H1 (cell line): ENCODE results near the gene CHCHD6. TPM values are rescaled to one million over a fixed set of nuclear protein-coding genes. Genes with fewer than 3 reads are reported as not detected.

Experiments used
- CTCF ChIA-PET: fragments of 300-600 bp; sonication (Branson Sonifier 250); formaldehyde crosslinking; loops from one replicate; lab custom pipeline; 2021; ENCODE audit not compliant: partially characterized antibody; lab: Charles Lee
- POLR2A ChIA-PET: fragments of 300-600 bp; sonication (Branson Sonifier 250); formaldehyde crosslinking; loops from one replicate; lab custom pipeline; 2021; ENCODE audit warnings: inconsistent platforms; ENCODE audit not compliant: partially characterized antibody; lab: Charles Lee
- DNase-seq, 2 experiments: peaks; one replicate each; pipeline versions ENCODE4 v3.0.0 to v3.0.0-alpha.2; 2010 to 2022; ENCODE audit warnings: low spot score in 2 of 2, low read depth in 1 of 2, mixed read lengths in 1 of 2
- FAIRE-seq: peaks from 2 replicates; lab custom pipeline; 2011; peaks lifted over from hg19 to GRCh38; lab: Jason Lieb, UNC
- H2AFZ ChIP-seq: 2 replicates; pipeline ENCODE4 v1.8.1; 2012; ENCODE audit warnings: low read length, inconsistent platforms
- H2AK5ac ChIP-seq: 2 replicates; pipeline ENCODE4 v1.6.1; 2013; ENCODE audit warnings: low read depth, low read length
- H2BK120ac ChIP-seq: replicated peaks from 2 replicates; pipeline ENCODE3; 2013; ENCODE audit warnings: low read depth, low read length, inconsistent platforms
- H2BK12ac ChIP-seq: 2 replicates; pipeline ENCODE4 v1.6.1; 2013; ENCODE audit warnings: low read depth, low read length
- H2BK15ac ChIP-seq: 2 replicates; pipeline ENCODE4 v1.6.1; 2013; ENCODE audit warnings: low read length
- H2BK20ac ChIP-seq: 2 replicates; pipeline ENCODE4 v1.6.1; 2013; ENCODE audit warnings: low read length
- H2BK5ac ChIP-seq: 2 replicates; pipeline ENCODE4 v1.6.1; 2013; ENCODE audit warnings: low read depth, low read length
- H3K14ac ChIP-seq: 2 replicates; pipeline ENCODE4 v1.6.1; 2013; ENCODE audit warnings: inconsistent platforms; ENCODE audit not compliant: insufficient read length
- H3K18ac ChIP-seq: 2 replicates; pipeline ENCODE4 v1.6.1; 2013; ENCODE audit warnings: low read length; ENCODE audit errors: extremely low read depth
- H3K23ac ChIP-seq: 2 replicates; pipeline ENCODE4 v1.6.1; 2013; ENCODE audit warnings: inconsistent platforms; ENCODE audit not compliant: insufficient read length
- H3K23me2 ChIP-seq: 2 replicates; pipeline ENCODE4 v1.6.1; 2013; ENCODE audit warnings: low read depth, low read length
- H3K27ac ChIP-seq: 2 replicates; pipeline ENCODE4 v1.6.1; 2011; ENCODE audit warnings: low read depth, low read length, inconsistent platforms
- H3K27me3 ChIP-seq, 4 experiments: replicated peaks in 1 of 4; 1 replicate in 1 of 4; 2 replicates in 3 of 4; pipeline versions ENCODE4 v1.6.1 to v1.8.1; 2011 to 2013; ENCODE audit warnings: low read length in 3 of 4, mild to moderate bottlenecking in 3 of 4, inconsistent platforms in 2 of 4, mixed read lengths in 2 of 4, moderate library complexity in 1 of 4; ENCODE audit not compliant: control insufficient read depth in 3 of 4, insufficient read depth in 3 of 4; ENCODE audit errors: extremely low read depth in 1 of 4
- H3K36me3 ChIP-seq, 4 experiments: 2 replicates each; pipeline versions ENCODE4 v1.6.1 to v1.8.1; 2011 to 2013; ENCODE audit warnings: mild to moderate bottlenecking in 4 of 4, low read length in 3 of 4, moderate library complexity in 2 of 4, control low read depth in 1 of 4, inconsistent platforms in 1 of 4; ENCODE audit not compliant: insufficient read depth in 4 of 4, control insufficient read depth in 2 of 4
- H3K4ac ChIP-seq: replicated peaks from 2 replicates; pipeline ENCODE3; 2013; ENCODE audit warnings: low read length, low read depth, mixed read lengths, inconsistent platforms; ENCODE audit not compliant: insufficient read length
- H3K4me1 ChIP-seq, 4 experiments: replicated peaks in 1 of 4; 1 replicate in 1 of 4; 2 replicates in 3 of 4; pipeline versions ENCODE4 v1.6.1 to v1.8.1; 2011 to 2013; ENCODE audit warnings: low read length in 3 of 4, inconsistent platforms in 2 of 4, mixed read lengths in 1 of 4; ENCODE audit not compliant: insufficient read depth in 4 of 4, control insufficient read depth in 3 of 4
- H3K4me2 ChIP-seq, 2 experiments: 2 replicates each; pipeline versions ENCODE4 v1.6.1 to v1.8.1; 2011 to 2013; ENCODE audit warnings: low read depth in 2 of 2, low read length in 2 of 2, control low read depth in 1 of 2, inconsistent platforms in 1 of 2, mild to moderate bottlenecking in 1 of 2; ENCODE audit not compliant: insufficient read depth in 1 of 2
- H3K4me3 ChIP-seq, 4 experiments: fragments of 200-600, 300-600 bp in 1 of 4; sonication (generic), shearing (Covaris generic), sonication (Bioruptor Twin) in 1 of 4; 2 replicates each; pipeline versions ENCODE4 v1.5.1 to v1.8.1; 2011 to 2016; ENCODE audit warnings: low read length in 4 of 4, low read depth in 3 of 4, control low read depth in 2 of 4, inconsistent platforms in 2 of 4, mild to moderate bottlenecking in 2 of 4, mixed read lengths in 1 of 4, moderate library complexity in 1 of 4; ENCODE audit not compliant: insufficient read depth in 2 of 4; ENCODE audit errors: extremely low read depth in 1 of 4
- H3K56ac ChIP-seq: replicated peaks from 2 replicates; pipeline ENCODE3; 2013; ENCODE audit warnings: low read depth, mild to moderate bottlenecking, mixed read lengths, low read length, inconsistent platforms; ENCODE audit not compliant: insufficient read length
- H3K79me1 ChIP-seq: 2 replicates; pipeline ENCODE4 v1.6.1; 2013; ENCODE audit warnings: low read depth, low read length, control low read depth
- H3K79me2 ChIP-seq, 2 experiments: 2 replicates each; pipeline versions ENCODE4 v1.6.1 to v1.8.1; 2012 to 2013; ENCODE audit warnings: low read length in 2 of 2, mild to moderate bottlenecking in 2 of 2, inconsistent platforms in 1 of 2; ENCODE audit not compliant: insufficient read depth in 2 of 2, control insufficient read depth in 1 of 2
- H3K9ac ChIP-seq, 4 experiments: replicated peaks in 1 of 4; 1 replicate in 1 of 4; 2 replicates in 3 of 4; pipeline versions ENCODE4 v1.6.1 to v1.8.1; 2011 to 2013; ENCODE audit warnings: low read depth in 3 of 4, low read length in 3 of 4, control low read depth in 2 of 4, mild to moderate bottlenecking in 2 of 4, moderate library complexity in 2 of 4, inconsistent platforms in 1 of 4; ENCODE audit errors: extremely low read depth in 1 of 4
- H3K9me3 ChIP-seq, 2 experiments: 2 replicates each; pipeline versions ENCODE4 v1.6.1 to v1.8.1; 2012 to 2013; ENCODE audit warnings: mild to moderate bottlenecking in 2 of 2, moderate library complexity in 2 of 2, control low read depth in 1 of 2, inconsistent platforms in 1 of 2, low read depth in 1 of 2, low read length in 1 of 2, mixed read lengths in 1 of 2; ENCODE audit not compliant: insufficient read depth in 2 of 2
- H4K20me1 ChIP-seq, 2 experiments: replicated peaks in 1 of 2; 2 replicates each; pipeline versions ENCODE3 to v1.8.1; 2011 to 2013; ENCODE audit warnings: inconsistent platforms in 2 of 2, low read length in 2 of 2, mild to moderate bottlenecking in 1 of 2; ENCODE audit not compliant: insufficient read depth in 2 of 2, control insufficient read depth in 1 of 2
- H4K5ac ChIP-seq: 2 replicates; pipeline ENCODE4 v1.6.1; 2013; ENCODE audit warnings: low read length, low read depth, mixed read lengths, inconsistent platforms; ENCODE audit not compliant: insufficient read length
- H4K8ac ChIP-seq: 2 replicates; pipeline ENCODE4 v1.8.0; 2013; ENCODE audit warnings: mild to moderate bottlenecking, moderate library complexity, low read length, inconsistent platforms; ENCODE audit not compliant: insufficient read depth; ENCODE audit errors: extremely low read depth
- H4K91ac ChIP-seq: replicated peaks from 2 replicates; pipeline ENCODE3; 2013; ENCODE audit warnings: low read length, mixed read lengths, inconsistent platforms; ENCODE audit not compliant: insufficient read length
- ASH2L ChIP-seq: fragments of 200-600, 300-600 bp; sonication (generic); IDR thresholded peaks from one replicate; pipeline ENCODE4 v1.7.1; 2017; ENCODE audit warnings: low read length
- BRCA1 ChIP-seq: IDR thresholded peaks from 2 replicates; pipeline ENCODE4 v1.6.1; 2012; ENCODE audit warnings: low read depth, low read length, improper control_type of control experiment
- CTBP2 ChIP-seq: IDR thresholded peaks from 2 replicates; pipeline ENCODE4 v1.7.0; 2011; ENCODE audit warnings: borderline replicate concordance, mild to moderate bottlenecking, moderate library complexity, mixed read lengths, low read length; ENCODE audit not compliant: insufficient read depth, insufficient read length
- KDM4A ChIP-seq: IDR thresholded peaks from one replicate; pipeline ENCODE4 v1.7.1; 2012; ENCODE audit warnings: low read depth, mild to moderate bottlenecking, moderate library complexity, low read length, inconsistent platforms; ENCODE audit not compliant: severe bottlenecking
- MAFK ChIP-seq: IDR thresholded peaks from 2 replicates; pipeline ENCODE4 v1.6.1; 2012; ENCODE audit warnings: low read depth, mild to moderate bottlenecking, improper control_type of control experiment, low read length
- NANOG ChIP-seq: IDR thresholded peaks from 2 replicates; pipeline ENCODE4 v1.6.1; 2011; ENCODE audit warnings: low read length, low read depth, mild to moderate bottlenecking, inconsistent platforms; ENCODE audit not compliant: insufficient read depth, poor library complexity, severe bottlenecking
- SAP30 ChIP-seq: fragments of 300-600 bp; sonication (generic); IDR thresholded peaks from 2 replicates; pipeline ENCODE4 v1.7.1; 2012; ENCODE audit warnings: low read length, moderate library complexity, mild to moderate bottlenecking, inconsistent platforms; ENCODE audit not compliant: insufficient read depth, insufficient replicate concordance
- SP1 ChIP-seq: IDR thresholded peaks from 2 replicates; pipeline ENCODE4 v1.6.1; 2011; ENCODE audit warnings: low read depth, low read length
- SP2 ChIP-seq: IDR thresholded peaks from 2 replicates; pipeline ENCODE4 v1.6.1; 2012; ENCODE audit warnings: mild to moderate bottlenecking, low read length, inconsistent platforms
- SUZ12 ChIP-seq: fragments of 200-600 bp; sonication (generic); IDR thresholded peaks from 2 replicates; pipeline ENCODE4 v1.6.1; 2012; ENCODE audit warnings: mild to moderate bottlenecking, inconsistent platforms, low read length, moderate library complexity, mixed read lengths
- TCF12 ChIP-seq: IDR thresholded peaks from 2 replicates; pipeline ENCODE4 v1.6.1; 2011; ENCODE audit warnings: low read depth, mild to moderate bottlenecking, low read length
- WGBS, 2 experiments: shearing (Covaris generic) in 1 of 2; methylation state at CpG; one replicate each; pipeline versions ENCODE4 v1.1.6 to v1.1.7; 2013 to 2015; ENCODE audit warnings: low lambda C conversion rate in 2 of 2, mixed read lengths in 2 of 2, inconsistent platforms in 1 of 2, low coverage in 1 of 2, missing lambda C conversion rate in 1 of 2; ENCODE audit not compliant: insufficient replicate concordance in 2 of 2, insufficient coverage in 1 of 2, insufficient read length in 1 of 2; ENCODE audit errors: extremely low coverage in 1 of 2, missing lambda C conversion rate in 1 of 2; 5-methylcytosine and 5-hydroxymethylcytosine counted together
- polyA plus RNA-seq, 7 experiments: library from polyadenylated mRNA; depleted of rRNA in 3 of 7; stranded (reverse) in 5 of 7; unstranded in 2 of 7; fragments of >200 nt in 5 of 7; fragments of 200-250 nt in 2 of 7; gene quantifications; 1 replicate in 5 of 7; 2 replicates in 1 of 7; 4 replicates in 1 of 7; pipeline versions ENCODE4 v1.2.1 to v1.2.3, GENCODE V29; 2011 to 2013; ENCODE audit warnings: missing spikeins in 2 of 7, mixed read lengths in 2 of 7
- total RNA-seq: library from RNA; stranded (reverse); fragmentation: NEBNext Ultra II Directional; extraction: Animal tissue kit (Norgen Biotek cat#: 25700); gene quantifications from 2 replicates; pipeline ENCODE4 v1.2.1, GENCODE V29; 2021

Gene CHCHD6
- total and polyA plus RNA-seq, 2 of the 8 experiments (the other 6 are each of a cell fraction or from before 2014, with no cell fraction given) = 32.4 to 37.6 TPM

GRCh38 chr3:126988451-126989021 is 284.5 kb downstream of the CHCHD6 start:
- Histone ChIP-seq H3K4me2 (no peak overlapping the region), H2BK12ac (no peak overlapping the region), H3K27ac (no peak overlapping the region), H3K79me2 (peaks cover 8 to 70% of the 10 kb centered on the region in 2 experiments; a peak in 3 of 4 replicates), H2BK5ac (no peak overlapping the region; the same call in 1 of the 2 replicates), H2BK15ac (no peak overlapping the region), H3K23ac (no peak overlapping the region), H4K91ac (no peak overlapping the region), H3K79me1 (peaks cover 41% of the 10 kb centered on the region), H2AFZ (no peak overlapping the region), H3K18ac (no peak overlapping the region), H4K20me1 (peaks cover 31 to 63% of the 10 kb centered on the region in 2 experiments), H3K4me1 (peaks cover 0 to 19% (median 8%) of the 10 kb centered on the region in 4 experiments; a peak in 5 of 7 replicates), H2AK5ac (no peak overlapping the region), H4K5ac (no peak overlapping the region), H4K8ac (no peak overlapping the region; the same call in 1 of the 2 replicates), H3K23me2 (peaks cover 4% of the 10 kb centered on the region; the same call in 1 of the 2 replicates), H3K9ac (no peak overlapping the region), H3K27me3 (no peaks in the 10 kb centered on the region), H3K4ac (no peak overlapping the region), H2BK120ac (no peak overlapping the region), H3K14ac (no peak overlapping the region), H3K36me3 (peaks cover 2 to 16% (median 11%) of the 10 kb centered on the region in 4 experiments; a peak in 6 of 8 replicates), H3K56ac (no peak overlapping the region), H3K9me3 (no peaks in the 10 kb centered on the region), H2BK20ac (no peak overlapping the region), H3K4me3 (no peak overlapping the region)
- FAIRE-seq (no peak), DNase-seq (no peak)
- ChIA-PET POLR2A (interaction anchor here (1.2 kb wide), 1 partner anchor 13 kb away, joined by 3 read pairs; no protein-coding TSS in a partner anchor), CTCF (interaction anchor here (0.7 to 10.0 kb wide), 6 partner anchors 9 to 309 kb away, joined by 3 to 74 read pairs (median 4); no protein-coding TSS in a partner anchor)
- WGBS, 2 experiments = 92% methylated on average over 26 of the region's 26 CpGs; no CpG with 5 or more reads in 1 of the 2 experiments
- TF ChIP-seq CTBP2 (no peak), SP1 (no peak), NANOG (no peak), KDM4A (no peak), MAFK (no peak), SUZ12 (no peak), BRCA1 (no peak), SP2 (no peak), SAP30 (no peak), ASH2L (no peak), TCF12 (no peak)
